Body of pancreas (tissue), 4 donors: ENCODE results near the gene ARNT2. TPM values are rescaled to one million over a fixed set of nuclear protein-coding genes. Genes with fewer than 3 reads are reported as not detected.

ENCODE experiments used
- ATAC-seq: fragments of 150-250 bp; one replicate; pipeline ENCODE4 v1.9.1; 2016
- DNase-seq, 4 donors: peaks; one replicate each; pipeline ENCODE4 v3.0.0-alpha.2; 2019
- H3K27ac ChIP-seq, 4 donors: fragments of 200-600 bp; sonication (generic); 1 replicate in 3 of 4; 2 replicates in 1 of 4; pipeline versions ENCODE4 v1.5.1 to v1.6.1; 2016 to 2019; ENCODE audit warnings: mild to moderate bottlenecking in 1 of 4, mixed read lengths in 1 of 4, moderate library complexity in 1 of 4
- H3K27me3 ChIP-seq, 2 donors: fragments of 200-600 bp; sonication (generic); one replicate each; pipeline ENCODE4 v1.6.0; 2016; ENCODE audit warnings: mild to moderate bottlenecking in 1 of 2
- H3K36me3 ChIP-seq, 2 donors: fragments of 200-600 bp; sonication (generic); replicated peaks in 1 of 2; 2 replicates each; pipeline ENCODE4 v1.5.1; 2016; ENCODE audit warnings: low read depth in 2 of 2; ENCODE audit not compliant: insufficient read depth in 1 of 2
- H3K4me1 ChIP-seq: fragments of 200-600 bp; sonication (generic); one replicate; pipeline ENCODE4 v1.6.0; 2016
- H3K4me3 ChIP-seq, 2 donors: fragments of 200-600 bp; sonication (generic); 1 replicate in 1 of 2; 2 replicates in 1 of 2; pipeline ENCODE4 v1.5.1; 2016 to 2019
- H3K9me3 ChIP-seq, 3 donors: fragments of 200-600 bp; sonication (generic); 1 replicate in 2 of 3; 2 replicates in 1 of 3; pipeline ENCODE4 v1.5.1; 2016
- CTCF ChIP-seq, 7 experiments: fragments of 450-650 bp in 4 of 7; fragments of 200-600 bp in 3 of 7; sonication (generic) in 3 of 7; IDR thresholded peaks; one replicate each; pipeline ENCODE4 v1.5.1; 2016 to 2019; ENCODE audit warnings: antibody characterized with exemption in 7 of 7
- POLR2A ChIP-seq, 3 donors: fragments of 450-650 bp; IDR thresholded peaks; one replicate each; pipeline ENCODE4 v1.6.1; 2016; ENCODE audit warnings: antibody characterized with exemption in 3 of 3, mild to moderate bottlenecking in 2 of 3
- WGBS, 2 donors: methylation state at CpG; one replicate each; pipeline ENCODE4 v1.1.5; 2017; 5-methylcytosine and 5-hydroxymethylcytosine counted together
- intact Hi-C: fragments of 100-400 bp; cut with DNase I; formaldehyde crosslinking; loops from one replicate; pipeline ENCODE4 v1.15.1; 2023
- total RNA-seq, 2 donors: library from RNA; depleted of rRNA; stranded (reverse); fragments of >200 nt; gene quantifications; one replicate each; pipeline ENCODE4 v1.1.0, GENCODE V29; 2016

ARNT2 gene
- total RNA-seq, 2 donors from 2014 or later, result 5.3 to 5.4 TPM

- 59 to 66% methylated on average over 7 of the region's 7 CpGs for WGBS, 2 donors
- no peak for TF ChIP-seq CTCF (IDR thresholded peaks at IDR 0.05)
- no peak for TF ChIP-seq POLR2A (IDR thresholded peaks at IDR 0.05)
- Histone ChIP-seq H3K4me1 (no peaks in the 10 kb centered on the region), H3K27ac (no peak overlapping the region), H3K9me3 (no peaks in the 10 kb centered on the region), H3K4me3 (no peak overlapping the region), H3K36me3 (no peaks in the 10 kb centered on the region), H3K27me3 (no peaks in the 10 kb centered on the region)
- ATAC-seq (no peak), DNase-seq (no peak)
- intact Hi-C loops, result loop anchor here (5.0 kb wide), 1 partner anchor 219 kb away; no protein-coding TSS in a partner anchor
These were observed 159.3 kb downstream of the ARNT2 start for GRCh38 chr15:80563372-80563997.

- no peaks in the 10 kb centered on the region for H3K4me1 ChIP-seq
- TF ChIP-seq POLR2A (IDR thresholded peaks at IDR 0.05) (no peak), CTCF (IDR thresholded peaks at IDR 0.05) (no peak)
- H3K9me3 ChIP-seq, result no peaks in the 10 kb centered on the region
- intact Hi-C loops, result loop anchor here (5.0 kb wide), 1 partner anchor 218 kb away; no protein-coding TSS in a partner anchor
- no peaks in the 10 kb centered on the region for H3K27me3 ChIP-seq
- DNase-seq (no peak), ATAC-seq (no peak)
- H3K4me3 ChIP-seq, result no peak overlapping the region
- no peaks in the 10 kb centered on the region for H3K36me3 ChIP-seq
- no peak overlapping the region for H3K27ac ChIP-seq
- WGBS, 2 donors, result 89% methylated on average over 8 of the region's 8 CpGs
These were observed 159.9 kb downstream of the ARNT2 start for GRCh38 chr15:80564056-80564455.

- no peak for DNase-seq
- no peak for ATAC-seq
- TF ChIP-seq CTCF (IDR thresholded peaks at IDR 0.05) (no peak), POLR2A (IDR thresholded peaks at IDR 0.05) (no peak)
- no peaks in the 10 kb centered on the region for H3K4me1 ChIP-seq
- intact Hi-C loops, result no loop called here
- H3K4me3 ChIP-seq, result no peak overlapping the region
- H3K27ac ChIP-seq, result no peak overlapping the region
- no peaks in the 10 kb centered on the region for H3K9me3 ChIP-seq
- H3K27me3 ChIP-seq, result no peaks in the 10 kb centered on the region
- WGBS, 2 donors, result 87 to 97% methylated on average over 1 of the region's 1 CpG
- H3K36me3 ChIP-seq, result no peaks in the 10 kb centered on the region
These were observed 161.2 kb downstream of the ARNT2 start for GRCh38 chr15:80565398-80565797.

GRCh38 chr15:80565988-80566387 is 161.8 kb downstream of the ARNT2 start:
- Histone ChIP-seq H3K27me3 (no peaks in the 10 kb centered on the region), H3K9me3 (no peaks in the 10 kb centered on the region), H3K27ac (no peak overlapping the region), H3K36me3 (no peaks in the 10 kb centered on the region), H3K4me1 (no peaks in the 10 kb centered on the region), H3K4me3 (no peak overlapping the region)
- DNase-seq, result no peak
- TF ChIP-seq CTCF (IDR thresholded peaks at IDR 0.05) (no peak), POLR2A (IDR thresholded peaks at IDR 0.05) (no peak)
- 81 to 86% methylated on average over 4 of the region's 4 CpGs for WGBS, 2 donors
- intact Hi-C loops, result no loop called here
- no peak for ATAC-seq

- Histone ChIP-seq H3K4me3 (no peak overlapping the region), H3K27me3 (no peaks in the 10 kb centered on the region)
These were observed 163.6 kb downstream of the ARNT2 start for GRCh38 chr15:80567721-80568157.

More at GRCh38 chr15:80567721-80568157, 163.6 kb downstream of the ARNT2 start:
- ATAC-seq, result peak; percentile 56
- WGBS, 2 donors, result 6% methylated on average over 4 to 5 of the region's 5 CpGs
- TF ChIP-seq CTCF (IDR thresholded peaks at IDR 0.05) (peak; percentile 24 to 81 (median 67)), POLR2A (IDR thresholded peaks at IDR 0.05) (no peak)
- Histone ChIP-seq H3K36me3 (no peaks in the 10 kb centered on the region), H3K4me1 (no peaks in the 10 kb centered on the region), H3K27ac (no peak overlapping the region), H3K9me3 (no peaks in the 10 kb centered on the region)
- intact Hi-C loops, result no loop called here
- peak; percentile 54 to 71 (median 60) for DNase-seq
